Colonic mucosa (tissue), 4 donors: Measurements from ENCODE around the gene MAP2K3. TPM values are rescaled to one million over a fixed set of nuclear protein-coding genes. Genes with fewer than 3 reads are reported as not detected.

Experiments used
- DNase-seq: peaks from one replicate; pipeline ENCODE4 v3.0.0-alpha.2; 2020
- H3K27ac ChIP-seq: fragments of 200-600 bp; one replicate; pipeline ENCODE4 v1.8.0; 2021
- H3K27me3 ChIP-seq: fragments of 200-600 bp; one replicate; pipeline ENCODE4 v1.8.0; 2021
- H3K36me3 ChIP-seq: fragments of 200-600 bp; one replicate; pipeline ENCODE4 v1.8.0; 2021
- H3K4me1 ChIP-seq: fragments of 200-600 bp; one replicate; pipeline ENCODE4 v1.8.0; 2021; ENCODE audit warnings: mild to moderate bottlenecking
- H3K4me3 ChIP-seq: fragments of 200-600 bp; one replicate; pipeline ENCODE4 v1.8.0; 2021
- H3K9ac ChIP-seq, 2 donors: one replicate each; pipeline ENCODE4 v1.7.0; 2013; ENCODE audit warnings: control low read depth in 2 of 2, low read depth in 2 of 2, low read length in 2 of 2
- H3K9me3 ChIP-seq: fragments of 200-600 bp; one replicate; pipeline ENCODE4 v1.8.0; 2021
- CTCF ChIP-seq: fragments of 200-600 bp; IDR thresholded peaks from one replicate; pipeline ENCODE4 v1.8.0; 2022; ENCODE audit warnings: antibody characterized with exemption, mild to moderate bottlenecking
- intact Hi-C: fragments of 100-400 bp; cut with DNase I; formaldehyde crosslinking; loops from one replicate; pipeline ENCODE4 v1.14.1; 2022
- total RNA-seq, 2 donors: library from RNA; stranded (reverse); fragmentation: NEBNext Ultra II Directional in 1 of 2; extraction: Animal tissue kit (Norgen Biotek cat#: 25700) in 1 of 2; gene quantifications; one replicate each; pipeline ENCODE4 v1.2.1, GENCODE V29; 2021
- donor health status: healthy.
- donor health status: DM: no; HTN: no; CAD: no.
- donor health status: DM: no; HTN: no; CAD: no.

Gene MAP2K3
- total RNA-seq, 2 donors from 2014 or later, result 64.5 to 67.1 TPM

GRCh38 chr17:21286909-21287702 is 2.6 kb downstream of the MAP2K3 start:
- H3K9me3 ChIP-seq, result no peaks in the 10 kb centered on the region
- H3K9ac ChIP-seq, result peak overlapping the region; percentile 64 to 93
- no peaks in the 10 kb centered on the region for H3K36me3 ChIP-seq
- no peaks in the 10 kb centered on the region for H3K27me3 ChIP-seq
- intact Hi-C loops, result no loop called here
- peak overlapping the region; percentile 82 for H3K4me3 ChIP-seq
- H3K27ac ChIP-seq, result peak overlapping the region; percentile 93
- TF ChIP-seq CTCF, result no peak
- peaks cover 21% of the 10 kb centered on the region for H3K4me1 ChIP-seq
- DNase-seq, result peak; percentile 74

GRCh38 chr17:21287703-21288449 is 3.4 kb downstream of the MAP2K3 start:
- H3K36me3 ChIP-seq, result no peaks in the 10 kb centered on the region
- no peaks in the 10 kb centered on the region for H3K9me3 ChIP-seq
- no peak for TF ChIP-seq CTCF
- H3K27me3 ChIP-seq, result no peaks in the 10 kb centered on the region
- H3K9ac ChIP-seq, result peak overlapping the region; percentile 64 to 93
- H3K27ac ChIP-seq, result peak overlapping the region; percentile 93
- peak overlapping the region; percentile 82 for H3K4me3 ChIP-seq
- peaks cover 21% of the 10 kb centered on the region for H3K4me1 ChIP-seq
- intact Hi-C loops, result no loop called here
- DNase-seq, result peak; percentile 98

GRCh38 chr17:21288571-21289017 is 4.1 kb downstream of the MAP2K3 start:
- DNase-seq, result no peak
- peak overlapping the region; percentile 38 to 93 for H3K9ac ChIP-seq
- H3K4me1 ChIP-seq, result peaks cover 21% of the 10 kb centered on the region
- TF ChIP-seq CTCF, result no peak
- H3K4me3 ChIP-seq, result peak overlapping the region; percentile 26
- H3K27me3 ChIP-seq, result no peaks in the 10 kb centered on the region
- intact Hi-C loops, result no loop called here
- no peaks in the 10 kb centered on the region for H3K36me3 ChIP-seq
- peak overlapping the region; percentile 93 for H3K27ac ChIP-seq
- H3K9me3 ChIP-seq, result no peaks in the 10 kb centered on the region

- Histone ChIP-seq H3K9me3 (no peaks in the 10 kb centered on the region), H3K4me3 (no peak overlapping the region), H3K36me3 (no peaks in the 10 kb centered on the region), H3K27ac (peak overlapping the region; percentile 93), H3K4me1 (peaks cover 21% of the 10 kb centered on the region), H3K9ac (peak overlapping the region in 1 of 2 donors; percentile 93), H3K27me3 (no peaks in the 10 kb centered on the region)
- intact Hi-C loops, result no loop called here
- no peak for DNase-seq
- TF ChIP-seq CTCF, result no peak
Observed at GRCh38 chr17:21289175-21289901, 4.8 kb downstream of the MAP2K3 start.

- no peak for TF ChIP-seq CTCF
- Histone ChIP-seq H3K9ac (no peak overlapping the region), H3K36me3 (no peaks in the 10 kb centered on the region), H3K4me1 (peaks cover 21% of the 10 kb centered on the region), H3K27me3 (no peaks in the 10 kb centered on the region), H3K27ac (no peak overlapping the region), H3K9me3 (no peaks in the 10 kb centered on the region), H3K4me3 (no peak overlapping the region)
- intact Hi-C loops, result no loop called here
- DNase-seq, result no peak
Observed at GRCh38 chr17:21289902-21290571, 5.5 kb downstream of the MAP2K3 start.
